Measurements from ENCODE around the gene TEX54. TPM values are rescaled to one million over a fixed set of nuclear protein-coding genes. Genes with fewer than 3 reads are reported as not detected.
"Not testable (repeated sequence)": the region's sequence is repeated elsewhere in the genome, so short reads cannot be mapped to it uniquely, and the experiment has no call there.

TEX54 gene
- polyA plus RNA-seq, 4 donors, result 0.83 TPM; not detected in 3

DNA sequence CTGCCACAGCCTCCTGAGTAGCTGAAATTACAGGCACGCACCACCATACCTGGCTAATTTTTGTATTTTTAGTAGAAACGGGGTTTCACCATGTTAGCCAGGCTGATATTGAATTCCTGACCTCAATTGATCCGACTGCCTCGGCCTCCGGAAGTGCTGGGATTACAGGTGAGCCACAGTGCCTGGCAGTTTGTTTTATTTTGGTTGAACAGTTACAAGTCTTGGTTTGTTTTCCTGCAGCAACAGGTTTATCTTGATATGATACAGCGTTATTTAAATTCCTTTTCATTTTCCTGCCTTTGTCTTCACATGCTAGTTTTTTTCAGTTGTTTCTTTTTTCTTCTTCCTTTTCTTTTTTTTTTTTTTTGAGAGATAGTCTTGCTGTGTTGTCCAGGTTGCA lies 44.1 kb upstream of the TEX54 start:
- DNase-seq, result no peak
- Histone ChIP-seq H3K36me3 (ENCODE audit: control insufficient read depth in 3 of 3, insufficient read depth in 2 of 3, low read depth in 1 of 3, low read length in 3 of 3) (peaks cover 0 to 28% (median 0%) of the 10 kb centered on the region in 3 donors), H3K27ac (ENCODE audit: low read depth in 1 of 3, low read length in 2 of 3) (no peak overlapping the region), H3K4me3 (ENCODE audit: low read depth in 1 of 3, low read length in 3 of 3) (no peak overlapping the region), H3K4me1 (ENCODE audit: control insufficient read depth in 3 of 3, insufficient read depth in 2 of 3, low read depth in 1 of 3, low read length in 2 of 3) (peaks cover 0 to 16% (median 6%) of the 10 kb centered on the region in 3 donors), H3K9me3 (ENCODE audit: control insufficient read depth in 2 of 2, insufficient read depth in 1 of 2, low read depth in 1 of 2, low read length in 1 of 2) (no peaks in the 10 kb centered on the region), H3K27me3 (ENCODE audit: control insufficient read depth in 3 of 3, insufficient read depth in 3 of 3, low read length in 3 of 3) (no peaks in the 10 kb centered on the region)
- no peak for FAIRE-seq
- 83 to 91% (median 85%) methylated on average over 6 of the region's 6 CpGs for WGBS, 3 donors

DNA sequence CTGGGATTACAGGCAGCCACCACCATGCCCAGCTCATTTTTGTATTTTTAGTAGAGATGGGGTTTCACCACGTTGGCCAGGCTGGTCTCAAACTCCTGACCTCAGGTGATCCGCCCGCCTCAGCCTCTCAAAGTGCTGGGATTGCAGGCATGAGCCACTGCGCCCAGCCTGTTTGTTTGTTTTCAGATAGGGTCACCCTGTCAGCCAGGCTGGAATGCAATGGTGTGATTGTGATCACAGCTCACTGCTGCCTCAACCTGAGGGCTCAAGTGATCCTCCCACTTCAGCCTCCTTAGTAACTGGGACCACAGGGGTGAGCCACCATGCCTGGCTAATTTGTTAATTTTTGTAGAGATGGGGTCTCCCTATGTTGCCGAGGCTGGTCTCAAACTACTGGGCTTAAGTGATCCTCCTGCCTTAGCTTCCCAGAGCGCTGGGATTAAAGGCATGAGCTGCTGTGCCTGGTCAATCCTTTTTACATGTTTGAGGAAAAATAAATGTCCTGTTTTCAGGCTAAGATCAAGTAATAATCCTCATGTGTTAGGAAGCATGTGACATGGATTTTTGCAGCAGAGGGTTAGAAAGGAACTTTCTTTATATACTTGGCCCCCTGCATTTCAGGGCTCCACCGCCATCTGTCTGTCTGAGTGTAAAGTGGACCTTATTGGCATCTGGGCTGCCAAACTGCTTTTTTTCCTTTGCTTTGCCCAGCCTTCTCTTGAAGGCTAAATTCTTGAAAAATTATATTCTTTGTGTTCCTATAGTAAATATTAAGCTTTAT lies 43.2 kb upstream of the TEX54 start:
- Histone ChIP-seq H3K4me1 (ENCODE audit: control insufficient read depth in 3 of 3, insufficient read depth in 2 of 3, low read depth in 1 of 3, low read length in 2 of 3) (peaks cover 0 to 16% (median 6%) of the 10 kb centered on the region in 3 donors), H3K36me3 (ENCODE audit: control insufficient read depth in 3 of 3, insufficient read depth in 2 of 3, low read depth in 1 of 3, low read length in 3 of 3) (peaks cover 0 to 29% (median 0%) of the 10 kb centered on the region in 3 donors), H3K27me3 (ENCODE audit: control insufficient read depth in 3 of 3, insufficient read depth in 3 of 3, low read length in 3 of 3) (no peaks in the 10 kb centered on the region), H3K9me3 (ENCODE audit: control insufficient read depth in 2 of 2, insufficient read depth in 1 of 2, low read depth in 1 of 2, low read length in 1 of 2) (no peaks in the 10 kb centered on the region), H3K27ac (ENCODE audit: low read depth in 1 of 3, low read length in 2 of 3) (no peak overlapping the region), H3K4me3 (ENCODE audit: low read depth in 1 of 3, low read length in 3 of 3) (no peak overlapping the region)
- WGBS, 3 donors, result 84 to 88% (median 85%) methylated on average over 5 to 7 of the region's 7 CpGs
- no peak for DNase-seq
- FAIRE-seq, result no peak

DNA sequence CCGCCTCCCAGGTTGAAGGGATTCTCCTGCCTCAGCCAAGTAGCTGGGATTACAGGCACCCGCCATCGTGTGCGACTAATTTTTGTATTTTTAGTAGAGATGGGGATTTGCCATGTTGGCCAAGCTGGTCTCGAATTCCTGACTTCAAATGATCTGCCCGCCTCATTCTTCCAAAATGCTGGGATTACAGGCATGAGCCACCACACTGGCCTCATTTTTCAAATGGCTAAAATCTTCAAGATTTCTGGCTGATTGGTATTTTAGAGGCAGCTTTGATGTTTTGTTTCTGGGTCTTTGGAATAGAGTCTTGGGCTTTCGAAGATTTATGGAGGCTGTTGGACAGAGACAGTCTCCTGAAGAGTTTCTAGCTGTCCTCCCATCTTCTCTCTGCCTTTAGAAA lies 42.2 kb upstream of the TEX54 start:
- Histone ChIP-seq H3K9me3 (ENCODE audit: control insufficient read depth in 2 of 2, insufficient read depth in 1 of 2, low read depth in 1 of 2, low read length in 1 of 2) (no peaks in the 10 kb centered on the region), H3K27me3 (ENCODE audit: control insufficient read depth in 3 of 3, insufficient read depth in 3 of 3, low read length in 3 of 3) (no peaks in the 10 kb centered on the region), H3K27ac (ENCODE audit: low read depth in 1 of 3, low read length in 2 of 3) (no peak overlapping the region), H3K4me1 (ENCODE audit: control insufficient read depth in 3 of 3, insufficient read depth in 2 of 3, low read depth in 1 of 3, low read length in 2 of 3) (peaks cover 0 to 9% (median 2%) of the 10 kb centered on the region in 3 donors), H3K4me3 (ENCODE audit: low read depth in 1 of 3, low read length in 3 of 3) (no peak overlapping the region), H3K36me3 (ENCODE audit: control insufficient read depth in 3 of 3, insufficient read depth in 2 of 3, low read depth in 1 of 3, low read length in 3 of 3) (peaks cover 0 to 29% (median 0%) of the 10 kb centered on the region in 3 donors)
- DNase-seq (no peak), FAIRE-seq (no peak)
- WGBS, 3 donors, result 95 to 98% (median 97%) methylated on average over 7 of the region's 7 CpGs

DNA sequence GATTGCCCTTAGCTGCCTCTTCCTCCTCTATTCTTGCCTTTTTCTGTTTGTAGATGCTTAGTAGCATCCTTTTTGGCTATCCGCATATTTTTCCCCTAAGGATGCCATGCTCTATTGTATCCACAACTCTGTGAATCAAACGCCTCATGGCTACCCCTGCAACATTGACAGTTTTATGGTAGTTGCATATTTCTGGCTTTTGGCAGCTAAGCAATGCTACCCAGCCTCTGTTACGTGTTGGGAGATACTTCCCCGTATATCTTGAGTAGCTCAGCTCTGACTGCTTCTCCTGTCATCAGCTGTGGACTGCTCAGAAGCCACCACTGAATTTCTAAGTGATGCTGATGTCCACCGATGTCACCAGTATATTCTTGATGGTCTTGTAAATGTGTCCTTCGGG lies 33.0 kb upstream of the TEX54 start:
- DNase-seq, result no peak
- Histone ChIP-seq H3K27me3 (ENCODE audit: control insufficient read depth in 3 of 3, insufficient read depth in 3 of 3, low read length in 3 of 3) (no peaks in the 10 kb centered on the region), H3K36me3 (ENCODE audit: control insufficient read depth in 3 of 3, insufficient read depth in 2 of 3, low read depth in 1 of 3, low read length in 3 of 3) (peaks cover 0 to 7% (median 0%) of the 10 kb centered on the region in 3 donors), H3K4me3 (ENCODE audit: low read depth in 1 of 3, low read length in 3 of 3) (no peak overlapping the region), H3K27ac (ENCODE audit: low read depth in 1 of 3, low read length in 2 of 3) (no peak overlapping the region), H3K4me1 (ENCODE audit: control insufficient read depth in 3 of 3, insufficient read depth in 2 of 3, low read depth in 1 of 3, low read length in 2 of 3) (no peaks in the 10 kb centered on the region), H3K9me3 (ENCODE audit: control insufficient read depth in 2 of 2, insufficient read depth in 1 of 2, low read depth in 1 of 2, low read length in 1 of 2) (no peaks in the 10 kb centered on the region)
- FAIRE-seq, result no peak
- WGBS, 3 donors, result 80 to 84% (median 83%) methylated on average over 6 of the region's 6 CpGs

DNA sequence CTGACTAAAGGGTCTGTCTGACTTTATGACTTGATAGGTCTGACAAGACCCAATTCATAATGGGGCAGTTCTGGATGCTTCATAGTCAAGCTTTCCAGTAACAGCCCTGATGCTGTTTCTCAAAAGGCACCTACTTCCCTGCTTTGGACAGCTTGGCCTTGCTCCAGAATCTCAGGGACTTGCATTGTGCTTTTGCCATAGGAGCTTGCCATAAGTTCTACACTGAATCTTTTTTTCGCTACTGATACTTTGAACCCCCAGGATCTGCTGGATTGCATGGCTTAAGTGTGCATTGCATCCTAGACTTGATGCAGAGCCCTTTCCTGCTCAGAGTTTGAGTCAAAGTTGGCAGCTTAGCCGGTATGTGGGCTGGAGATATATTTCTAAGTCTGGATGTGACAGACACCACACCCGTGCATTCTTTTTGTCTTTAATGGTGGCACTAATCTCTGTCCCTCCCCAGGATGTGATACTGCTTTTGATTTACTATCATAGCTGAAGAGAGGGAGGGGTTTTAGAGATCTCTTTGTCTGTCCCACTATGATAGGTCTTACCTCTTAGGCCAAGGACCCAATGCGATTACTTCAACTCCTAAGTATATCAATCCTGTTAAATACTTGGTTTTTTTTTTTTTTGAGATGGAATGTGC lies 31.2 kb upstream of the TEX54 start:
- WGBS, 3 donors, result 76 to 85% (median 82%) methylated on average over 4 of the region's 4 CpGs
- Histone ChIP-seq H3K36me3 (ENCODE audit: control insufficient read depth in 3 of 3, insufficient read depth in 2 of 3, low read depth in 1 of 3, low read length in 3 of 3) (peaks cover 0 to 7% (median 0%) of the 10 kb centered on the region in 3 donors), H3K9me3 (ENCODE audit: control insufficient read depth in 2 of 2, insufficient read depth in 1 of 2, low read depth in 1 of 2, low read length in 1 of 2) (no peaks in the 10 kb centered on the region), H3K27ac (ENCODE audit: low read depth in 1 of 3, low read length in 2 of 3) (no peak overlapping the region), H3K27me3 (ENCODE audit: control insufficient read depth in 3 of 3, insufficient read depth in 3 of 3, low read length in 3 of 3) (no peaks in the 10 kb centered on the region), H3K4me3 (ENCODE audit: low read depth in 1 of 3, low read length in 3 of 3) (no peak overlapping the region), H3K4me1 (ENCODE audit: control insufficient read depth in 3 of 3, insufficient read depth in 2 of 3, low read depth in 1 of 3, low read length in 2 of 3) (no peaks in the 10 kb centered on the region)
- no peak for FAIRE-seq
- DNase-seq, result no peak

DNA sequence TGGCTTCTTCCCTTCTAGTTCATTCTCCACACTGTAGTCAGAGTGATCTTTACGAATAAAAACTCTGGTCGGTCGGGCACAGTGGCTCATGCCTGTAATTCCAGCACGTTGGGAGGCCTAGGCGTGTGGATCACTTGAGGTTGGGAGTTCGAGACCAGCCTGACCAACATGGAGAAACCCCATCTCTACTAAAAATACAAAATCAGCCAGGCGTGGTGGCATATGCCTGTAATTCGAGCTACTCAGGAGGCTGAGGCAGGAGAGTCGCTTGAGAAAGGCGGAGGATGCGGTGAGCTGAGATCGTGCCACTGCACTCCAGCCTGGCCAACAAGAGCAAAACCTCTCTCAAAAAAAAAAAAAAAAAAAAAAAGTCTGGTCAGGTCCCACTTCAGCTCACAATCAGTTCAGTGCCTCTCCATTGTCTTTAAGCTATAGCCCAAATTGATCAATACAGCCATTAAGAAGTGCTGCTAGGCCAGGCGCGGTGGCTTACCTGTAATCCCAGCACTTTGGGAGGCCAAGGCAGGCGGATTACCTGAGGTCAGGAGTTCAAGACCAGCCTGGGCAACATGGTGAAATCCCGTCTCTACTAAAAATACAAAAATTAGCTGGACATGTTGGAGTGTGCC lies 29.0 kb upstream of the TEX54 start:
- not testable (repeated sequence) for H3K4me1 ChIP-seq (ENCODE audit: control insufficient read depth in 3 of 3, insufficient read depth in 2 of 3, low read depth in 1 of 3, low read length in 2 of 3); H3K27me3 ChIP-seq (ENCODE audit: control insufficient read depth in 3 of 3, insufficient read depth in 3 of 3, low read length in 3 of 3); H3K9me3 ChIP-seq (ENCODE audit: control insufficient read depth in 2 of 2, insufficient read depth in 1 of 2, low read depth in 1 of 2, low read length in 1 of 2); DNase-seq; H3K4me3 ChIP-seq (ENCODE audit: low read depth in 1 of 3, low read length in 3 of 3); FAIRE-seq; H3K27ac ChIP-seq (ENCODE audit: low read depth in 1 of 3, low read length in 2 of 3); H3K36me3 ChIP-seq (ENCODE audit: control insufficient read depth in 3 of 3, insufficient read depth in 2 of 3, low read depth in 1 of 3, low read length in 3 of 3)
- WGBS, 3 donors, result 90 to 94% (median 91%) methylated on average over 16 of the region's 16 CpGs

DNA sequence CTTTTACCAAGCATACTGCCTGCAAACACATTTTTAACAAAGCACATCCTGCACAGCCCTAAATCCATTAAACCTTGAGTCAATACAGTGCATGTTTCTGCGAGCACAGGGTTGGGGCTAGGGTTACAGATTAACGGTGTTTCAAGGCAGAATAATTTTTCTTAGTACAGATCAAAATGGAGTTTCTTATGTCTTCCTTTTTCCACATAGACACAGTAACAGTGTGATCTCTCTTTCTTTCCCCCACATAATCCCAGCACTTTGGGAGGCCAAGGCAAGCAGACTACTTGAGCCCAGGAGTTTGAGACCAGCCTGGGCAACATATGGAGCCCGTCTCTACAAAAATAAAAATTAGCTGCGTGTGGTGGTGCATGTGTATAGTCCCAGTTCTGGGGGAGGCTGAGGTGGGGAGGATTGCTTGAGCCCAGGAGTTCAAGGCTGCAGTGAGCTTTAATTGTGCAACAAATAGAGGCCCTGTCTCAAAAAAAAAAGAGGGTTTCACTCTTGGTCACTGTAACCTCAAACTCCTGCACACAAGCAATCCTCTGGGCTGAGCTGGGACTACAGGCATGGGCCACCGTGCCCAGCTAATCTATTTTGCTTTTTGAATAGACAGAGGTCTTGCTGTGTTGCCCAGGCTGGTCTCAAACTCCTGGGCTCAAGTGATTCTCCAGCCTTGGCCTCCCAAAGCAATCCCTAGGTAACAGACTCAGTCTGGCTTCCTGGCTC lies 28.4 kb upstream of the TEX54 start:
- H3K4me3 ChIP-seq (ENCODE audit: low read depth in 1 of 3, low read length in 3 of 3), result no peak overlapping the region

DNA sequence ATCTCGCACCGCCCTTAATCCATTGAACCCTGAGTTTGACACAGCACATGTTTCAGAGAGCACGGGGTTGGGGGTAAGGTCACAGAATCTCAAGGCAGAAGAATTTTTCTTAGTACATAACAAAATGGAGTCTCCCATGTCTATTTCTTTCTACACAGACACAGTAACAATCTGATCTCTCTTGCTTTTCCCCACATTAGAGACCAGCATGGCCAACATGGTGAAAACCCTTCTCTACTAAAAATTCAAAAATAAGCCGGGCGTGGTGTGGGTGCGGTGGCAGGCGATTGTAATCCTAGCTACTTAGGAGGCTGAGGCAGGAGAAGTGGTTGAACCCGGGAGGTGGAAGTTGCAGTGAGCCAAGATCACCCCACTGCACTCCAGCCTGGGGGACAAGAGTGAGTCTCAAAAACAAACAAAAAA lies 26.7 kb upstream of the TEX54 start:
- not testable (repeated sequence) for H3K27ac ChIP-seq (ENCODE audit: low read depth in 1 of 3, low read length in 2 of 3)

More for the DNA sequence above, 28.4 kb upstream of the TEX54 start:
- 68 to 78% (median 77%) methylated on average over 5 of the region's 5 CpGs for WGBS, 3 donors
- H3K4me1 ChIP-seq (ENCODE audit: control insufficient read depth in 3 of 3, insufficient read depth in 2 of 3, low read depth in 1 of 3, low read length in 2 of 3), result peaks cover 0 to 5% (median 0%) of the 10 kb centered on the region in 3 donors
- FAIRE-seq, result no peak
- H3K27me3 ChIP-seq (ENCODE audit: control insufficient read depth in 3 of 3, insufficient read depth in 3 of 3, low read length in 3 of 3), result no peaks in the 10 kb centered on the region
- DNase-seq, result no peak
- H3K27ac ChIP-seq (ENCODE audit: low read depth in 1 of 3, low read length in 2 of 3), result no peak overlapping the region
- no peaks in the 10 kb centered on the region for H3K9me3 ChIP-seq (ENCODE audit: control insufficient read depth in 2 of 2, insufficient read depth in 1 of 2, low read depth in 1 of 2, low read length in 1 of 2)
- peaks cover 0 to 5% (median 0%) of the 10 kb centered on the region in 3 donors for H3K36me3 ChIP-seq (ENCODE audit: control insufficient read depth in 3 of 3, insufficient read depth in 2 of 3, low read depth in 1 of 3, low read length in 3 of 3)

More for the DNA sequence above, 26.7 kb upstream of the TEX54 start:
- H3K9me3 ChIP-seq (ENCODE audit: control insufficient read depth in 2 of 2, insufficient read depth in 1 of 2, low read depth in 1 of 2, low read length in 1 of 2); FAIRE-seq; DNase-seq; H3K4me3 ChIP-seq (ENCODE audit: low read depth in 1 of 3, low read length in 3 of 3); H3K36me3 ChIP-seq (ENCODE audit: control insufficient read depth in 3 of 3, insufficient read depth in 2 of 3, low read depth in 1 of 3, low read length in 3 of 3); H3K4me1 ChIP-seq (ENCODE audit: control insufficient read depth in 3 of 3, insufficient read depth in 2 of 3, low read depth in 1 of 3, low read length in 2 of 3); H3K27me3 ChIP-seq (ENCODE audit: control insufficient read depth in 3 of 3, insufficient read depth in 3 of 3, low read length in 3 of 3): not testable (repeated sequence)
- WGBS, 3 donors, result 71 to 86% (median 83%) methylated on average over 8 of the region's 8 CpGs
